IMR-90 (cell line): Measurements from ENCODE around the gene PRKCE.

Source experiments
- BHLHE40 ChIP-seq: fragments of 150-350 bp; IDR thresholded peaks from 2 replicates; pipeline ENCODE4 v1.6.1; 2016; ENCODE audit warnings: mild to moderate bottlenecking, low read depth, low read length
- CEBPB ChIP-seq: IDR thresholded peaks from 2 replicates; pipeline ENCODE4 v1.6.1; 2012; ENCODE audit warnings: low read depth, low read length, improper control_type of control experiment
- FOS ChIP-seq: fragments of 150-350 bp; IDR thresholded peaks from 2 replicates; pipeline ENCODE4 v1.6.1; 2016; ENCODE audit warnings: low read depth, low read length
- MAZ ChIP-seq: IDR thresholded peaks from 2 replicates; pipeline ENCODE4 v1.6.1; 2012; ENCODE audit warnings: low read depth, mild to moderate bottlenecking, low read length, improper control_type of control experiment, moderate library complexity, borderline replicate concordance
- MXI1 ChIP-seq: IDR thresholded peaks from 2 replicates; pipeline ENCODE4 v1.6.1; 2012; ENCODE audit warnings: low read depth, mild to moderate bottlenecking, low read length, moderate library complexity, borderline replicate concordance
- POLR2A ChIP-seq: IDR thresholded peaks from 2 replicates; pipeline ENCODE4 v1.6.1; 2012; ENCODE audit warnings: mild to moderate bottlenecking, low read depth, low read length
- RAD21 ChIP-seq: IDR thresholded peaks from 2 replicates; pipeline ENCODE4 v1.6.1; 2012; ENCODE audit warnings: low read length, improper control_type of control experiment
- RFX5 ChIP-seq: IDR thresholded peaks from 2 replicates; pipeline ENCODE4 v1.8.0; 2012; ENCODE audit warnings: low read depth, mild to moderate bottlenecking, low read length, moderate library complexity
- SMC3 ChIP-seq: fragments of 150-350 bp; IDR thresholded peaks from 2 replicates; pipeline ENCODE4 v1.6.1; 2016; ENCODE audit warnings: low read depth, mild to moderate bottlenecking, antibody characterized with exemption, low read length, moderate library complexity
- TF ChIP-seq, protein P1 (sequence below): fragments of 150-350 bp; IDR thresholded peaks from 2 replicates; pipeline ENCODE4 v1.6.1; 2017; ENCODE audit warnings: mild to moderate bottlenecking, antibody characterized with exemption, low read length, low read depth
- TF ChIP-seq, protein P2 (sequence below): conservative IDR thresholded peaks from 2 replicates; pipeline ENCODE4 v1.5.1; 2012; ENCODE audit warnings: mild to moderate bottlenecking, low read depth, low read length, improper control_type of control experiment

- TF ChIP-seq, protein P1, sequence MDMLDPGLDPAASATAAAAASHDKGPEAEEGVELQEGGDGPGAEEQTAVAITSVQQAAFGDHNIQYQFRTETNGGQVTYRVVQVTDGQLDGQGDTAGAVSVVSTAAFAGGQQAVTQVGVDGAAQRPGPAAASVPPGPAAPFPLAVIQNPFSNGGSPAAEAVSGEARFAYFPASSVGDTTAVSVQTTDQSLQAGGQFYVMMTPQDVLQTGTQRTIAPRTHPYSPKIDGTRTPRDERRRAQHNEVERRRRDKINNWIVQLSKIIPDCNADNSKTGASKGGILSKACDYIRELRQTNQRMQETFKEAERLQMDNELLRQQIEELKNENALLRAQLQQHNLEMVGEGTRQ, result no peak
- TF ChIP-seq, protein P2, sequence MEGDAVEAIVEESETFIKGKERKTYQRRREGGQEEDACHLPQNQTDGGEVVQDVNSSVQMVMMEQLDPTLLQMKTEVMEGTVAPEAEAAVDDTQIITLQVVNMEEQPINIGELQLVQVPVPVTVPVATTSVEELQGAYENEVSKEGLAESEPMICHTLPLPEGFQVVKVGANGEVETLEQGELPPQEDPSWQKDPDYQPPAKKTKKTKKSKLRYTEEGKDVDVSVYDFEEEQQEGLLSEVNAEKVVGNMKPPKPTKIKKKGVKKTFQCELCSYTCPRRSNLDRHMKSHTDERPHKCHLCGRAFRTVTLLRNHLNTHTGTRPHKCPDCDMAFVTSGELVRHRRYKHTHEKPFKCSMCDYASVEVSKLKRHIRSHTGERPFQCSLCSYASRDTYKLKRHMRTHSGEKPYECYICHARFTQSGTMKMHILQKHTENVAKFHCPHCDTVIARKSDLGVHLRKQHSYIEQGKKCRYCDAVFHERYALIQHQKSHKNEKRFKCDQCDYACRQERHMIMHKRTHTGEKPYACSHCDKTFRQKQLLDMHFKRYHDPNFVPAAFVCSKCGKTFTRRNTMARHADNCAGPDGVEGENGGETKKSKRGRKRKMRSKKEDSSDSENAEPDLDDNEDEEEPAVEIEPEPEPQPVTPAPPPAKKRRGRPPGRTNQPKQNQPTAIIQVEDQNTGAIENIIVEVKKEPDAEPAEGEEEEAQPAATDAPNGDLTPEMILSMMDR, result no peak
- no peak for TF ChIP-seq POLR2A
- TF ChIP-seq SMC3, result no peak
- TF ChIP-seq MAZ, result no peak
- no peak for TF ChIP-seq BHLHE40
- TF ChIP-seq FOS, result no peak
- TF ChIP-seq MXI1, result no peak
- no peak for TF ChIP-seq CEBPB
- TF ChIP-seq RAD21, result no peak
- no peak for TF ChIP-seq RFX5
These were observed 72.9 kb downstream of the PRKCE start for GRCh38 chr2:45724335-45724734.
